SH-SY5Y (cell line): ENCODE data around the gene EPHA6.

Experiments
- GATA2 ChIP-seq: IDR thresholded peaks from 2 replicates; pipeline ENCODE4 v1.6.1; 2011; ENCODE audit warnings: mild to moderate bottlenecking, low read depth, low read length
- GATA3 ChIP-seq: IDR thresholded peaks from 2 replicates; pipeline ENCODE4 v1.6.1; 2011; ENCODE audit warnings: low read depth, mild to moderate bottlenecking, low read length, moderate library complexity

GRCh38 chr3:96843505-96844203 is 29.3 kb downstream of the EPHA6 start:
- TF ChIP-seq GATA2 (no peak), GATA3 (no peak)
